Right atrium auricular region (tissue), 2 donors: ENCODE measurements around the gene DEF6. TPM values are rescaled to one million over a fixed set of nuclear protein-coding genes. Genes with fewer than 3 reads are reported as not detected.

ENCODE experiments used
- DNase-seq: peaks from one replicate; pipeline ENCODE4 v3.0.0-alpha.2; 2019; ENCODE audit warnings: low spot score
- H3K27ac ChIP-seq, 2 donors: fragments of 200-600 bp; sonication (generic); 1 replicate in 1 of 2; 2 replicates in 1 of 2; pipeline ENCODE4 v1.5.1; 2016 to 2019
- H3K27me3 ChIP-seq, 2 donors: fragments of 200-600 bp; sonication (generic); one replicate each; pipeline versions ENCODE4 v1.5.1 to v1.6.0; 2017 to 2019
- H3K36me3 ChIP-seq: fragments of 200-600 bp; sonication (generic); one replicate; pipeline ENCODE4 v1.5.1; 2016
- H3K4me1 ChIP-seq, 2 donors: fragments of 200-600 bp; sonication (generic); one replicate each; pipeline versions ENCODE4 v1.5.1 to v1.6.0; 2017 to 2019
- H3K4me3 ChIP-seq, 2 donors: fragments of 200-600 bp; sonication (generic); 1 replicate in 1 of 2; 2 replicates in 1 of 2; pipeline ENCODE4 v1.5.1; 2017 to 2019; ENCODE audit warnings: mild to moderate bottlenecking in 1 of 2, moderate library complexity in 1 of 2
- H3K9me3 ChIP-seq, 2 donors: fragments of 200-600 bp; sonication (generic); one replicate each; pipeline ENCODE4 v1.5.1; 2019
- total RNA-seq, 2 donors: library from RNA; depleted of rRNA; stranded (reverse); fragments of >200 nt; gene quantifications; one replicate each; pipeline ENCODE4 v1.1.0, GENCODE V29; 2016
- TF ChIP-seq, protein P1 (sequence below), 2 donors: fragments of 200-600 bp; sonication (generic); IDR thresholded peaks; one replicate each; pipeline ENCODE4 v1.5.1; 2019; ENCODE audit warnings: antibody characterized with exemption in 2 of 2

Gene DEF6
- total RNA-seq, 2 donors from 2014 or later, result 1.4 to 2.2 TPM

DNA sequence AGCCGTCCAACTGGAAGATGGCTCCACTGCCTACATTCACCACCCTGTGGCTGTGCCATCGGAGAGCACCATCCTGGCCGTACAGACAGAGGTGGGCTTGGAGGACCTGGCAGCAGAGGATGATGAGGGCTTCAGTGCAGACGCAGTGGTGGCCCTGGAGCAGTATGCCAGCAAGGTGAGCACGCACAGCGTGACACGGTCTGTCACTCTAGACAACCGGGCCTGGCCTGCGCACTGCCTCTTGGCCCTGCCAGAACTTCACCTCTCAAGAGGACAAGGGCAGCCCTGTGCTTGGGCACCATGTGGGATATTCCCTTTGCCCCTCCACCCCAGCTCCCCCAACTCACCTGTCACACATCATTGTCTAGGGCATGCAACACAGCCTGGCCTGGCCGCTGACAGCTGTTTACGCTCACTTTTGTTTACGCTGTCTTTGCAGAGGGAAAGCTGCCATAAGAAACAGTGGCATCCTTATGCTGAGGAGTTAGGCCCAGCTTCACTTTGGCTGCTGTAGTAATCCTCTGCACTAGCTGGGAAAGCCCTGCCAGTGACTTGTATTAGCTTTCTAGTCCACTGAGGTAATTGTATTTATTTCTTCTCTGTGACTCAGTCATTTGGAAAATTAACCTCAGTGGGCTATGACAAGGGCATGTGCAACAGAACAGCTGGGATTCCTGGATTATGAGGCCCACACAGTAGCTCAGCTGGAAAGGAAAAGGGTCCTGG, 9.8 kb upstream of the DEF6 start:
- no peak overlapping the region for H3K27ac ChIP-seq
- H3K9me3 ChIP-seq, result no peaks in the 10 kb centered on the region
- peaks cover 85% of the 10 kb centered on the region for H3K36me3 ChIP-seq
- peaks cover 0 to 6% of the 10 kb centered on the region in 2 donors for H3K4me1 ChIP-seq
- TF ChIP-seq, protein P1, sequence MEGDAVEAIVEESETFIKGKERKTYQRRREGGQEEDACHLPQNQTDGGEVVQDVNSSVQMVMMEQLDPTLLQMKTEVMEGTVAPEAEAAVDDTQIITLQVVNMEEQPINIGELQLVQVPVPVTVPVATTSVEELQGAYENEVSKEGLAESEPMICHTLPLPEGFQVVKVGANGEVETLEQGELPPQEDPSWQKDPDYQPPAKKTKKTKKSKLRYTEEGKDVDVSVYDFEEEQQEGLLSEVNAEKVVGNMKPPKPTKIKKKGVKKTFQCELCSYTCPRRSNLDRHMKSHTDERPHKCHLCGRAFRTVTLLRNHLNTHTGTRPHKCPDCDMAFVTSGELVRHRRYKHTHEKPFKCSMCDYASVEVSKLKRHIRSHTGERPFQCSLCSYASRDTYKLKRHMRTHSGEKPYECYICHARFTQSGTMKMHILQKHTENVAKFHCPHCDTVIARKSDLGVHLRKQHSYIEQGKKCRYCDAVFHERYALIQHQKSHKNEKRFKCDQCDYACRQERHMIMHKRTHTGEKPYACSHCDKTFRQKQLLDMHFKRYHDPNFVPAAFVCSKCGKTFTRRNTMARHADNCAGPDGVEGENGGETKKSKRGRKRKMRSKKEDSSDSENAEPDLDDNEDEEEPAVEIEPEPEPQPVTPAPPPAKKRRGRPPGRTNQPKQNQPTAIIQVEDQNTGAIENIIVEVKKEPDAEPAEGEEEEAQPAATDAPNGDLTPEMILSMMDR (IDR thresholded peaks at IDR 0.05), result no peak
- no peaks in the 10 kb centered on the region for H3K27me3 ChIP-seq
- no peak overlapping the region for H3K4me3 ChIP-seq
- no peak for DNase-seq

- H3K36me3 ChIP-seq, result peaks cover 80% of the 10 kb centered on the region
These were observed 8.8 kb upstream of the DEF6 start for GRCh38 chr6:35288834-35289233.

GRCh38 chr6:35291491-35291890, 6.1 kb upstream of the DEF6 start:
- no peak overlapping the region for H3K27ac ChIP-seq
- no peaks in the 10 kb centered on the region for H3K9me3 ChIP-seq
- peaks cover 0 to 6% of the 10 kb centered on the region in 2 donors for H3K4me1 ChIP-seq
- TF ChIP-seq, protein P1 (IDR thresholded peaks at IDR 0.05), result no peak
- DNase-seq, result no peak
- H3K27me3 ChIP-seq, result no peaks in the 10 kb centered on the region
- peaks cover 73% of the 10 kb centered on the region for H3K36me3 ChIP-seq
- H3K4me3 ChIP-seq, result no peak overlapping the region

More at GRCh38 chr6:35288834-35289233, 8.8 kb upstream of the DEF6 start:
- H3K27ac ChIP-seq, result no peak overlapping the region
- H3K27me3 ChIP-seq, result no peaks in the 10 kb centered on the region
- TF ChIP-seq, protein P1 (IDR thresholded peaks at IDR 0.05), result no peak
- H3K4me3 ChIP-seq, result no peak overlapping the region
- no peak for DNase-seq
- H3K4me1 ChIP-seq, result peaks cover 0 to 6% of the 10 kb centered on the region in 2 donors
- no peaks in the 10 kb centered on the region for H3K9me3 ChIP-seq

- no peak overlapping the region for H3K4me3 ChIP-seq
- no peak overlapping the region for H3K27ac ChIP-seq
- peaks cover 64% of the 10 kb centered on the region for H3K36me3 ChIP-seq
- peaks cover 0 to 10% of the 10 kb centered on the region in 2 donors for H3K4me1 ChIP-seq
- DNase-seq, result no peak
- TF ChIP-seq, protein P1 (IDR thresholded peaks at IDR 0.05), result no peak
- no peaks in the 10 kb centered on the region for H3K27me3 ChIP-seq
- H3K9me3 ChIP-seq, result no peaks in the 10 kb centered on the region
These were observed 5.1 kb upstream of the DEF6 start for GRCh38 chr6:35292494-35292893.

DNA sequence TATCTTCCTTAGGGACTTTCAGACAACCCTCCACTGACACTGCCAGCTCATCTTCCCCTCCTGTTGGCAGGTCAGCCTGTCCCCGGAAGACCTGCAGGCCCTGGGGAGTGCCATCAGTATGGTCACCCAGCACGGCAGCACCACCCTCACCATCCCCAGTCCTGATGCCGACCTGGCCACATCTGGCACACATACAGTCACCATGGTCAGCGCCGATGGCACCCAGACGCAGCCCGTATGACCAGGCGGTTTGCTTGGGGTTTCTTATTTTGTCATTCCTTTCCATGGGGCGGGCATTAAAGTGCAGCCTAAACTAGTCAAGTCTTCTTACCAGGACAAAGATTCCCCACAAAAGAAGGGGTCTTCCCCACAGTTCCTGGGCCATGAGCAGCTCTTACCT, 3.9 kb upstream of the DEF6 start:
- Histone ChIP-seq H3K27ac (no peak overlapping the region), H3K4me3 (no peak overlapping the region), H3K9me3 (no peaks in the 10 kb centered on the region), H3K36me3 (peaks cover 52% of the 10 kb centered on the region), H3K4me1 (peaks cover 0 to 15% of the 10 kb centered on the region in 2 donors), H3K27me3 (no peaks in the 10 kb centered on the region)
- DNase-seq, result no peak
- TF ChIP-seq, protein P1 (IDR thresholded peaks at IDR 0.05), result no peak
